Stimulated activated CD4-positive, alpha-beta T cell treated with anti-CD3 and anti-CD28 coated beads, Interleukin-2, amount 100 ng/mL, for 24 hours (primary cell): Measurements from ENCODE around the gene MAML3.

ENCODE experiments used
- DNase-seq, 2 donors: peaks; one replicate each; pipeline ENCODE4 v3.0.0-alpha.2; 2020

Gene MAML3

DNA sequence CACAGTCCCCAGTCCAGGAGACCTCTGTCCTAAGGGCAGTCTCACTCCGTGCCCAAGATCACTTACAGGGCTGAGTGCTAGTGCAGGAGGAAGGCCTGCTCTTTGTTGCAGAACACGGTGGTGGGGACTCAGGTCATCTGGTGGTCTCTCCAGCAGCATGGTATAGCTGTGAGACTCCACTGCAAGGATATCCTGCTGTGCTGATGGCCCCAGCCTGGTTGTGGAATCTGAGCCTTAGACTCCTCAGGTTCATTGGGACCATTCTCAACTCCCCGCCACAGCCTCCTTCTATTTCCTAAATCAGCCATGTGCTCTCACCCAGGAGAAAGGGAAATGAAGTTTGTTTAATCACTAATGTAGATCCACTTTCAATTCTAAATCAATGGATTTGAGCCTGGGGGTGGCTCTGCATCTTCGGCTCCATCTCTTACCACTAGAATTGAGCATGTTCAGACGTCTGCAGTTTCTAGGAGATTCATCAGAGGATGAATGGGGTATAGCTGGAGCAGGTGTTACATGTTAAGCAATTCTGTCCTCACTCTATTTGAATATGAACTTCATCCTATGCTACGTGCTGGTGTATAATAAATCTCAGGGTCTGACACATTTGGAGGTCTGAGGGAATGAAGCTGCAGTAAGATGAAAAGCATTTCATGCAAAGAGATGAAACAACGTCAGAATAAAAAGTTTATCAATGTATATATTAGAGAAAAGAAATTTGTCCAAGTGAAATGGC lies 299.1 kb downstream of the MAML3 start:
- DNase-seq = no peak

DNA sequence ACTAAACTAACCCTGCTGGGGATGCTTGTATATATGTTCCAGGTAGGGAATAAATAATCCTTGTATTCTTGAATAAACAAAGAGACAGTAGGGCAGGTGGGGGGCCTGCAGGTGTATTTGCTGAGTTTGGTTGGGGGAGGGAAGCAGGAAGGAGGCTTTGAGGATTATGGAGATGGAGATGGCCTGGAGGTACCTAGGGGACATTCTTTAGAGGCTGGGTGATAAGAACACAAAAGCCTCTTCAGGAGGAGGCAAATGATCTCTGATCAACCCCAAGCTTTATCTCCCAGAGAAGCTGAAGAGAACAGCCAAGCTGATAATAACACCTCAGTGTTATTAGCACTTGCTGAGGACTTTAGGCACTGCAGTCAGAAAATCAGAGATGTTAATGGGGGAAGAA lies 300.7 kb downstream of the MAML3 start:
- DNase-seq = no peak

DNA sequence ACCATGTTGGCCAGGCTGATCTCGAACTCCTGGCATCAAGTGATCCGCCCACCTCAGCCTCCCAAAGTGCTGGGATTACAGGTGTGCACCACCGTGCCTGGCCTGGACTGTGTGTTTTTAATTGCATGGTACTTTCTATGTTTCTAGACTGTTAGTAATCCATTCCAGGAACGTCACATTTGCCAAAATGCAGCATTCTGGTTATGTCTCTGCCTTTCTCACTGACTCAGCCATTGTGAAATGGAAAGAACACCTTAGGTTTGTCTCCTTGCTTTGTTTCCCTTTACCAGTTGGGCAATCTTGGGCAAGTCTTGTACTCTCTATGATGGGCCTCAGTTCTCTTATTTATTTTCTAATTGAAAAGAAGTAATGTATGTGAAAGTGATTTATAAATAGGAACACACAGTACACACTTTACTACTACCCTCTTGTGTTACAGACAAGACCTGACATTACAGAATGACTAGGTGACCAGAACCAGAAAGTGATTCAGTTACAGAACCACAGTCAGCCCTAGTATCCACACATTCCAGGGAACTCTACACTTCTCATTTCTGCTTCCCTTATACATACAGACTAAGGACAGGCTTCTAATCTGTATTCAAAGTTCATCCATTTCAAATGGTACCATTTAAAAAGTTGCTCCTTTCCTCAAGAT lies 301.2 kb downstream of the MAML3 start:
- no peak for DNase-seq

DNA sequence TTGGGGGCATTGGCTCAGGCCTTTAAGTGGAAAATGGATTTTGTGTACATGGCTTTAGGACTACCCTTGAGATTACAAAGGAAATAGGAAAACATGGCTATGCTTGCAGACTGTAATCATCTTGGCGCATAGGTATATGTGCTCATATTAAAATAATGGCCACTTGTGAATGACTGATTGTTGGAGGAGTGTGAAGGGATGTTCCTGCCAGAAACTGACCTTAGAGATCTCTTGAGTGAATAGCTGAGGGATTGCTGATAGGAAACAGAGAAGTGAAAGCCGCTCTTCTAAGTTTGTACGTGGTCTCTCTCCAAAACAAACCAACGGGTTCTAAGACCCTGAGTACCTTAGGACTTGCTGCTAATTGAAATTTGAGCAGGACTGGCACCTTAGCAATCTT lies 302.3 kb downstream of the MAML3 start:
- no peak for DNase-seq

DNA sequence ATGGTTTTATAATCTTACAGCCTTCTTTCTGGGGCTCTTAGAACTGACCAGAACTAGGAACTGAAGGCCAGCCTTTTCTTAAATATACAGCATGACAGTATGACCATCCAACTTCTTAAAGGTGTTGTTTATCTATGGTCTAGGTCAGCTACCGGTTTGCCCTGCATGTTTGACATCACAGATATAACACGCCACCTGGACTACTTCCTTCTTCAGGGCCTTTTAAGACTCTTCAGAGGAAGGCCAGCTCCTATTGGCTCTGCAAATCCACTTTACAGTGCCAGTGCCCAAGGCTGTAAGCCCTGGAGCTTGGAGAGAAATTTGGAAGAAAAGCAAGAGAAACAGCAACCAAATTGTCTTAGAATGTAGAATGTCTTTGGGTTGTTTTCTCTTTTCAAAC lies 302.9 kb downstream of the MAML3 start:
- DNase-seq = no peak

DNA sequence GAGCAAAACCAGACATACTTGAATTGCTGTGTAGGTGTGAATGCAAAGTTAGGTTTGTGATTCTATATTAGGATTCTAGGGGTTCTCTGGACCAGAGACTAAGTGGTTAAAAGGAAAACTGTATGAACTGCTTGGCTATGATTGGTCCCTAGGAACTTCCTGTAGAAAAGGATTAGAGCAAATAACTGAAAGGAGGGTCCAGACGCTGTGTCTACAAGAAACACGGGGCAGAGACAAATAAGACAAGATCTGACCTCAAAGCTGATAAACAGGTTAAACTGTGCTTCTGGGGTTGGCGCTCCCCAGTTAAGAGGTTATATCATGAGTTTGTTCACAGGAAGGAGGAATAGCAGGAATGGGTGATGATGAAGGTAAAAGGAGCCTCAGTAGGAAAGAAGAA lies 304.8 kb downstream of the MAML3 start:
- no peak for DNase-seq

DNA sequence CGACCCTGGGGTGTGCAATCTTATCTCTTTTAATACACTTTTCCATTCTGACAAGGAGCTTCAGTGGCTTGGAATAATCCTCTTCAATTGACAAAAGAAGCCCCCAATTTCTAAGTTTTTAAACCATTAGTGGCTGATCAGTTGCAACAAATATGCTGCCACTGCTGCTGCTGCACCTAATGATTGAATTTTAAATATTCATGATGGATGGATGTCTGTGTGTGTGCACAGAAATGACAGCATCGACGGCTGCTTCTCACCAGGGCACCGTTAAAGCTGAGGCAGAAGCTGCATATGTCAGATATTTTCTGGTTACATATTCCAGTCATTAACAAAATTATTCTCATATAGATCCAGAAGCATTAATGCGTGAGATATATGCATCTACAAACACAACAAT lies 306.0 kb downstream of the MAML3 start:
- DNase-seq = no peak

DNA sequence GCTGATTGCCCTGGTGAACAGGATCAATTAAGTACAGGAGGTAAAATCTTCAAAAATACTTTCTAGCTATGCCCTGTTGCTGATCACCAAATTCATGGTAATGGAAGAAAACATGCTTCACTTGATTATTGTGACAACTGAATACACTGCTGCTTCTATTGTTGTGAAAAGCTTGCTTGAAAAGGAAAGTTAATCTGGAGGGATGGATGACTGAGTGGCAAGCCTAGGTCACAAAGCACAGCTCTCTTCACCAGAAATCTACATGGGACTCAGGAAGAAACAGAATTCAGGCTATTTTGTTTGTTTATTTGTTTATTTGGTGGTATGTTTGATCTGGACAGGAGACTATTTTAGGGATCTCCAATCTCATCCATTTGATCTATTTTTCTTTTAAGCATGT lies 306.4 kb downstream of the MAML3 start:
- no peak for DNase-seq

DNA sequence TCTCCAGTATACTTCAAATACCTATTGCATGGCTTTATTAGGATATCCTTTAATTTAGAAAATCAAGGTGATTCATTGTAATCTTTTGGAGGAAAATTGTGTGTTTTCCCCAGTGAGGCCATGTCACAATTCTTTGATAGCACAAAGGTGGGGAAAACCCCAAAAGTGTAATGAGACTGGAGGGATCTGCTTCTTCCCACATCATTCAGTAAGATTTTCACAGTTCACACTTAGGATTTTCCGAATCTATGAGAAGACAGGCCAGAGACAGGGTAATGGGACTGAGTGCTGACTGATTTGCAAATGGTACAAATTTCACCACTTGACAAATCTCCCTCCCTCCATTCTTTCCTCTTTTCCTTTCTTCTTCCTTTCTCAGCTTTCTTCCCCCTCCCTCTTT lies 307.2 kb downstream of the MAML3 start:
- no peak for DNase-seq

DNA sequence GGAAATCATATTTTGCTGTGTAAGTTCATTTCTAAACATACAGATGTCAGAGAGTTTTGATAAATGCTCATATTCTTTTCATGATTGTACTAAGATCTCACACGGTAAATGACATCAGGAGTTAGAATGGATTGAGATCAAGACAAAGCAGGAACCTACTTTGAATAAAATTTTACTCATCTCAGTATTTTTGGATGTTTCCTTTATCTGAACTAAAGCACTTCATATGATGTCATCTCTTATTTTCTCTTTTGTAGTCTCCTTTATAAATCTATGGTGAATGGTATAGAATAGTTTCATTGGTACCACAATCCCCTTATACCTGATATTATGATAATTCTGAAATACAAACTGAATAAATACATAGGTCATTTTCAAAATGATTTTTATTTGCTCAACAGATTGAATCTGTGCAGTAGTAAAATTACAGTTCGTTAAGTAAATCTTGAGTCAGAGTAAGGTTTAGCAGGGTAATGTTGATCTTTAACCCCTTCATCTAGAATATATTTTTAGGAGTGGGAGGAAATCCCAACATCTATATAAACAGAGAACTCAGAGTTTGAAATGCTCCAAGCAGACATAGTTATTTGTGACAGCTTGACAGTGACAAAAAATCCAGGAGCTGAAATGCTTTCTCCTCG lies 308.4 kb downstream of the MAML3 start:
- no peak for DNase-seq

DNA sequence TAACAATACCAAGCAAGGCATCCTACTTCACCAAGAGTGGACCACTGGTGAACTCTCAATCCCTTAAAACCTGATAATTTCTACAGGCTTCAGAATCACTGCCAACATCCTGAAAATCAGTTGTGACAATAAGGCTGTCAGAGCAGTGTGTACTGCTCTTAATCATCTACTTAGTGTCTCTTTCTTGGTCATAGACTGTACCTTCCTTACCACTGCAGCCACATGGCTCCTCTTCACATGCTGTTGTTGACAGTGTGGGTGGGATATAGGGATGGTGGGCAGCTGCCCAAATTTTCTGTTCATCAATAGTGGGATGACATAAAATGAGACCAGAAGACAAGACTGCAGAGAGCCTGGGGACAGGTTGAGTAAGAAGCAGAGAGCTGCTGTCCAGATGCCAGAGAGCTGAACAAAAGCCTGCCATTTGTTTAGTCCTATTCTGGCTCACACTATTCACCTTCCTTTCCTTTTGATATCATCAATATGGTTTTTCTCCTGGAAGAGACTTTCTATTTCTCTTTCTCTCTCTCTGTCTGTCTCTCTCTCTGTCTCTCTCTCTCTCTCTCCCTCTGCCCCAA lies 309.4 kb downstream of the MAML3 start:
- no peak for DNase-seq

DNA sequence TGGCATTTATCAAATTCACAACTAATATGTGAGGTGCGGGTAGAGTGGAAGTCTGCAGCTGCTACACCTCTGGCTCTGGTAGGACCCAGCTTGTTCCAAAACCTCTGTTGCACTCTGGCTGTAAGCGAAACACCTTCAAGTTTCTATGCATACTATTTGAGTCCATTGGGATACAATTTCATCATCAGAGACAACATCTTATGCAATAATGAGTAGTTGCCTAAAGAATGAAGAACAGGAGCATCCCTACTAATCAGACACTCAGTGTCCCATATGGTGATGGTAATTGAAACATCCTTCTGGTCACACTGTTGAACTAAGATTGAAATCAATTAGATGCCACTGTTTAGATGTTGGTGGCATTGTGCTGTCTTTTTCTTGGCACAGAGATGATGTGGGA lies 309.9 kb downstream of the MAML3 start:
- no peak for DNase-seq

DNA sequence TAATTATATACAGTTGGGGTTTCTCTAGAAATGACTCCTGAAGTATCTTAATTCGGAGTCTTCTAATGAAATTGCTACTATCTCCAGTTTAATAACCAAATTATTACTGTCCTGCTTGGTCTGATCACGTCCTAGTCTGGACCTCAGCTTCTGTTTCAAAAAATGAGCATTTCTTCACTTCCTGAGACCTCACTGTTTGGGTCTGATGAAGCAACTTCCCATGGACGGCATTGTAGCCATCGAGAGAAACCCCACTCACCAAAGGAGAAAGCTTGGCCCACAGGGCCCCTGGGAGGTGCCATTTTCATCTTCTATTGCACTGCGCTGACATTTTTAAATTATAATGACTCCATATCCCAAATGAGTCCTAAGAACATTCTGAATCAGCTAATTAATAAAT lies 310.3 kb downstream of the MAML3 start:
- DNase-seq = no peak

DNA sequence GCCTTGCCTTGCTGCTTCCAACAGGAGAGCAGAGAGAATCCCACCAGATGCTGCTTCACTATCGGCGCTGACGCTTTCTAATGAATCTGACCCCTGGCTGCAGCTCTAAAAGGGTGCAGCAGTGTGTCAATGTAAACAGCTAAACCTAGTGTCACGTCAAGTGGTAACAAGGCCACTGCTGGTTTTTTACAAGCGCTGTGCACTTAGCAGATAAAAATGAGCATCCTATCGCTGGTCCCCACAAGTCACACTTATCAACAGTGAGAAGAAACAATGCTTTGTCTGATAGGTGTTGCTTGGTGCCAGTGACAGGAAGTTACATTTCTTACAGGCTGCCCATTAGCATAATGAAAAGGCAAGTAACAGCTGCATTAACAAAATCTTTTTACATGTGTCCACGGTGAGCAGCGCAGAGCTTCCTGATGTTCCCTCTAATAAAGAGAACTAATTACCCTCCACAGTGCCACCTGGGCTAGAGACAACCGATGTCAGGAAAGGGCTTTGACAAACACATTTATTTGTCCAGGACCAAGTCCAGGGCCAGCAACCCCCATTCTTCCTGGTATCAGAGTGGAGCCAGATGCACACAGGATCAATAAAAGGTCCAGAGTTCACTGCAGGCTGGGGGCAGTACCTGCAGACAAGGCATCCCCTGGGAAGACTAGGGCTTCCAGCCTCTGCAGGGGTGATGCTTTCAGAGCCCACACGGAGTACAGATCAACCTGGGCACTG lies 312.4 kb downstream of the MAML3 start:
- no peak for DNase-seq

DNA sequence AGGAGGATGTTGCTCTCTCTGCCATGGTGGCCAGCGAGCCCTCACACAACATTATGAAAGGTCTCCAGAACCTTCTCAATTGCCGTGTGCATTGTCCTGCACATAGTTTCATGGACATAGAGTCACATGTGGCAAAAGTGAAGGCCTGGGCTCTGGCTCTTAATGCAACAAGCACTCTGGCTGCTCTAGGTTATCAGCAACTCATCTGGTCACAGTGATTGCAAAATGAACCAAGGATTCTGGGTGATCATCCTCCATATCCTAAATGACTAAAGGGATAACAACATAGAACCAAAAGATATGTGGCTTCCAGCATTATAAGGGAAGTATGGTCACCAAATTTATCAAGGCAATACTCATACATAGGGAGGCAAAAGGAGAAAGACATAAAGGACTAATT lies 313.2 kb downstream of the MAML3 start:
- DNase-seq = no peak

DNA sequence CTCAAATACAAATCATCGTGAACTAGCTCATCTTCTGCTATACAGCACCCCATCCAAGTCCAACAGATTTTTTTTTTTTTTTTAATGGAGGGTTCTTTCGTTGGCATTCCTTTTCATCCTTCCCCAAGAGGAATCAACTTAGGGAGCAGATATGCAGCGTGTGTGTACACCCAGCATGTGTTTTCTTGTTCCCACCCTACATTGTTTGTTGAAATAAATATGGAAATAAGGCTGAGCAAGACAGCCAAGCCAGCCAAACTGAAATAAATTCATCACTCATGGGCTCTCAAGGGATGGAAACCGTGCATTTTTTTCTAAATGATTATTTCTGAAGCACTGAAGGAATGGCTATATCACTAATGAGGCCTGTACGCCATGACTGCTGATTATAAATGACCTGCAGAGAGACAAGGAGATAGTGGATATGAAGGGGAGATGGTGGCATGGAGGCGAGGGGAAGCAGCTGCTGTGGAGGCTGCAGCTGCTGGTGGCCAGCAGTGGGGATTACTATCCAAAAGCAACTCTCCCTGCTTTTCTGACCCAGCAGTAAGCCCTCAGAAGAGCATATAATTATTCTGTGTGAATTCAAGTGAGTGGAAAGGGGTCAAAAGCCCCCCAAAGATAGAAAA lies 314.5 kb downstream of the MAML3 start:
- no peak for DNase-seq

DNA sequence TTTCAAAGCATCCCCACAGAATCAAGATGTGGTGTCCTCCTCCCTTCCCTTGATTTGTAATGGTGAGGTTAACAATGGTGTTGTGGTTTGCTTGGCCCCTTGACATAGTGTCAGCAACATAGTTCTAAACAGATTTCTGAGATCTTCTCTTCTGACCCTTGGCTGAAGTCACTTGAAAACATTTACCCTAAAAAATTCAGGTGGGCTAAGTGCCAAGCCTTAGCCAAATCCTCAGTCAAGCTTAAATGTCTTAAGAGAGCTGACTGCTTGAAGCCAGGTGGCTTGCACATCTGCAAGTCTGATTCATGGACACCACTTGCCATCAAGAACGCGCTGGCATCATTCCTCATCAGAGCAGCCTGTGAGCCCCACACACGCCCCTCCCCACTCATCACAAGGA lies 315.2 kb downstream of the MAML3 start:
- no peak for DNase-seq

DNA sequence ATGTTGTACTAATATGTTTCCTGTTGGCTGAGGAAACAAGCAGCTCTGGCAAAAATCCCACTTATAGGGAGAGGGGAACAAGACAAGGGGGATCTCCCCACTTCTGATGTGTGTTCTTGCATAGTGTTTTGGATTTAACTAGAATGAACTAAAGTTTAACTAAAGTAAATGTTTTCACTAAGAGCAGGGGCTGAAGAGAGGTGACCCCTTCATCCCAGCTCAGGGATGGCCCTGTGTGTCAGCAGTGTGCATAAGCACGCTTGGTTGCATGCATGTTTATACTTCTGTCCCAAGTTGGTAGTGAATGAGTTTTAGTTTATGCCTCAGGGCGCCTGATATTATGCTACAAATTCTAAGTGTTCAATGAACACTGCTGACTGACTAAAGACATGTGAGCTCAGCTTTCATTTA lies 319.0 kb downstream of the MAML3 start:
- no peak for DNase-seq

DNA sequence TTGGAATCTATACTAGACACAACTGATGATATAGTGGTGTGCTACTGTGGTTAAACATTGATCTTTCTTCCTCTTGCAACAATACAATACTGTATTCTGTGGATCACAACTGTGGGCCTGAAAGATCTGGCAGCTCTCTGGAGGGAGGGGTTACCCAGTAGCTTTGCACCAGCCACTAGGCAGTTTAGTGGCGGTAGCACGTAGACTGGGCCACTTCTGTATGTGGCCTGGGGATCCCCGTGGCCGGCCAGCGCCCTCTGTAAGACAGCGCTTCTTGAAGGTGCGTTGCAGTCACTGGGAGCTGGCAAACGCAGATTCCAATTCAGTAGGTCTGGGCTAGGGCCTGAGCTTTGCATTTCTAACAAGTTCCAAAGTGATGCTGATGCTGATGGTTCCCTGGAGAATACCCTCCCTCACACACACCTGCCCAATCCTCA lies 319.7 kb downstream of the MAML3 start:
- no peak for DNase-seq

DNA sequence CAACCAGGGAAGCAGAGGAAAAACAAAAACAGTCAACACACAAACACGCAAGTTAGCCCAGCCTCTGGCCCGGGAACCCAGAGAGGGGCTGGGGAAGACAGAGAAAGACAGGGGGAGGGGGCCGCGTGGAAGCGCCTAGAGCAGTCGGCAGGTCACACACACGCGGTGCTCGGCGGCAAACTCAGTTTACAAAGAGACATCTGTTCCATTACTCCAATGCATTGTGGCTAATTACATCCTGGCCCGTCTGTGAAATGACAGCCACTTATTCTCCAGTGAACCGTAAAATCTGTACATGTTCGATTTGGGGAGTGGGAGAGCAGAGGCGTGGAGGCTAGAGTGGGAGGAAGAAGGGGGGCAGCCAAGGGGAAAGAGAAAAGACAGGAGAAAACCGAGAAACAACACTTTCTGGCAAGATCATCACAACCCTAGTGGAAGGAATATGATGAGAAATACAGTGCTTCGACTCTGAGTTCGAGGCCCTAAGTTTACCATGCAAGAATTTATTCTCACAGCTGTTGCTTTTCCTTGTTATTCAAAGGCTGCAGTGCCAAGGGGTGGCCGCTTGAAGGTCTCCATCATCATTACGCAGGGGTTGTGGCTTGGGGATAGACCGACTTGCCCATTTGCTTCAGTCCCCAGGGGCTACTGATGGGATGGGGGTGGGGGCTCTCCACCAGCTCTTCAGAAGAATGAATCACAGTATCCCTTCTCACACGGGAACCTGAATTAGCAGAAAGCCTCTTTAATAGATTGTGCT lies 320.7 kb downstream of the MAML3 start:
- DNase-seq = no peak

DNA sequence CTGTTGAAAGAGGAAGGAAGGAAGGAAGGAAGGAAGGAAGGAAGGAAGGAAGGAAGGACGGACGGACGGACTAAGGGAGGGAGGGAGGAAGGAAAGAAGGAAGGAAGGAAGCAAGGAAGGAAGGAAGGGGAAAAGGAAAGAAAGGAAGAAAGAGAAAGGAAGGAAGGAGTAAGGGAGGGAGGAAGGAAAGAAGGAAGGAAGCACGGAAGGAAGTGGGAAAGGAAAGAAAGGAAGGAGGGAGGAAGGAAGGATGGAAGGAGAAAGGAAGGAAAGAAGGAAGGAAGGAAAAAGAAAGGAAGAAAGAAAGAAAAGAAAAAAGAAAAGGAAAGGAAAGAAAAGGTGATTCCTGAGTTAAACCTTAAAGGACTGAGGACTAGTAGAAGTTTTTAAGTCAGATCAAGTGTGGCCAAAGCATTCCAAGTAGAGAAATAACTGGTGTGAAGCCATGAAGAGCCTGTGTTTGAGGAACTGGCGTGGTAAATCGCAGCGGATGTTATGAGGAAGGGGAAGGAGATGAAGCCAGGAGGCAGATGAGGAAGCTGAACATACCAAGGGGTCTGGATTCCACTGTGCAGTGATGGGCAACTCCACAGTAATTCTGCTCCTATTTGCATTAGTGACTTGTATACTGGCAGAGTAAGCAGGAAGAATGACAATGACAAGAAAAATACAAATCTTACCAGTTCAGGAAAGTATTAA lies 324.9 kb downstream of the MAML3 start:
- no peak for DNase-seq
